ENCODE measurements around the gene TSKS. TPM values are rescaled to one million over a fixed set of nuclear protein-coding genes. Genes with fewer than 3 reads are reported as not detected.

The TSKS gene, protein sequence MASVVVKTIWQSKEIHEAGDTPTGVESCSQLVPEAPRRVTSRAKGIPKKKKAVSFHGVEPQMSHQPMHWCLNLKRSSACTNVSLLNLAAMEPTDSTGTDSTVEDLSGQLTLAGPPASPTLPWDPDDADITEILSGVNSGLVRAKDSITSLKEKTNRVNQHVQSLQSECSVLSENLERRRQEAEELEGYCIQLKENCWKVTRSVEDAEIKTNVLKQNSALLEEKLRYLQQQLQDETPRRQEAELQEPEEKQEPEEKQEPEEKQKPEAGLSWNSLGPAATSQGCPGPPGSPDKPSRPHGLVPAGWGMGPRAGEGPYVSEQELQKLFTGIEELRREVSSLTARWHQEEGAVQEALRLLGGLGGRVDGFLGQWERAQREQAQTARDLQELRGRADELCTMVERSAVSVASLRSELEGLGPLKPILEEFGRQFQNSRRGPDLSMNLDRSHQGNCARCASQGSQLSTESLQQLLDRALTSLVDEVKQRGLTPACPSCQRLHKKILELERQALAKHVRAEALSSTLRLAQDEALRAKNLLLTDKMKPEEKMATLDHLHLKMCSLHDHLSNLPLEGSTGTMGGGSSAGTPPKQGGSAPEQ
- 2.0 and 2.3 TPM in 2 replicates for total RNA-seq

DNA sequence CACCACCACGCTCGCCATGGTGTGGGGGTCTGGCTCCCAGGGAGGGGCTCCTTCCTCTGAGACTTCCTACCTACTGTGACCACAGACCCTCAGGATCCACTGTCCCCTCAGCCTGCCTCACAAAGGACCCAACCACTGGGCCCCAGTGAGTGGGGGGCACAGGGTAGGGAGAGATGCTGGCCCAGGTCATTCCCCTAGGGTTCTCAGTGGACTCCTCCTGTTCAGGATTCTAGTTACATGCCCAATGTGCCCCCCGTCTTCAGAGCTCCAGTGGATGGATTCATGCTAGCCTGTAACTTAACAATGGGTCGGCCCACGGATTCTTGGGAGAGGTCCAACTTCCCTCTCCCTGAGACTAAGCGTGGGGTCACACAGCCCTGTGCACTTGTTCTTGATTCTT lies at the start of gene TSKS:
TSS of gene TSKS (minus strand) at position 77 of the 400 bp plus-strand sequence. CDS start at position 18, 59 bp downstream.
- peak within 1 kb of the TSS; percentile 45 for H3K4me3 Mint-ChIP-seq (ENCODE audit: low read depth)
- no peaks in the 10 kb centered on the region for H3K9me3 Mint-ChIP-seq
- intact Hi-C loops (cut with micrococcal nuclease) = no loop called here
- H3K36me3 Mint-ChIP-seq (ENCODE audit: low read depth) = no peaks in the 10 kb centered on the region
- no peaks in the 10 kb centered on the region for H3K27me3 Mint-ChIP-seq (ENCODE audit: low read depth)
- H3K27ac Mint-ChIP-seq = peak within 1 kb of the TSS; percentile 59
- H3K4me1 Mint-ChIP-seq (ENCODE audit: low read depth) = peaks cover 14% of the 10 kb centered on the region
- DNase-seq (ENCODE audit: low spot score) = no peak

DNA sequence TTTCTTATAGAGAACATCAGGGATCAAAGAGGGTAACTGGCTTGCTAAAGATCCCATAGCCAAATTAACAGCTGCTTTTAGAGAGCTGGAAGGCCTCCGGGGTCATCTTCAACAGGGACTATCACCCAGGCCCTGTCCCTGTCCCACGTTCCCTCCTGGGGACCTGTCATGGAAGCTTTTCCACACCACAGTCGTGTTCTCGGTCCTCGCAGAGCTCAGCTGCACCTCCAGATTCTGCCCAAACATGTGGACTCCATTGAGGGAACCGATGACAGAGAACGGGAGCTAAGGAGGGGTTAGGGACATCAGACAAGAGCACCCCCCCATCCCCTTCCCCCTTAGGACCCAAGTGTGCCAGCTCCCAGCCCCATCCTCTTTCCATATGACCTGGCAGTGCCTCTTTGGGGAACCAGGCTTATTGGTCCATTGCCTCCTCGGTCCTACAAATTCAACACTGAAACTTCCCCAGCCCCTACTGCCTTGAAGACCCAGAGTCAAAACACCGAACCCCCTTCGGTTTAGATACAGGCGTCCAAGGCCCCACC lies 49.4 kb upstream of the TSKS start:
- Mint-ChIP-seq H3K4me3 (ENCODE audit: low read depth) (peak overlapping the region; percentile 88), H3K36me3 (ENCODE audit: low read depth) (peaks cover 3% of the 10 kb centered on the region), H3K27ac (peak overlapping the region; percentile 94), H3K4me1 (ENCODE audit: low read depth) (peaks cover 27% of the 10 kb centered on the region), H3K9me3 (no peaks in the 10 kb centered on the region), H3K27me3 (ENCODE audit: low read depth) (no peaks in the 10 kb centered on the region)
- no peak for DNase-seq (ENCODE audit: low spot score)
- intact Hi-C loops (cut with micrococcal nuclease) = loop anchor here (2.0 to 10.0 kb wide), 4 partner anchors 46 to 220 kb away; partner anchors contain the start of genes AKT1S1, AP2A1, BCL2L12 and IRF3

DNA sequence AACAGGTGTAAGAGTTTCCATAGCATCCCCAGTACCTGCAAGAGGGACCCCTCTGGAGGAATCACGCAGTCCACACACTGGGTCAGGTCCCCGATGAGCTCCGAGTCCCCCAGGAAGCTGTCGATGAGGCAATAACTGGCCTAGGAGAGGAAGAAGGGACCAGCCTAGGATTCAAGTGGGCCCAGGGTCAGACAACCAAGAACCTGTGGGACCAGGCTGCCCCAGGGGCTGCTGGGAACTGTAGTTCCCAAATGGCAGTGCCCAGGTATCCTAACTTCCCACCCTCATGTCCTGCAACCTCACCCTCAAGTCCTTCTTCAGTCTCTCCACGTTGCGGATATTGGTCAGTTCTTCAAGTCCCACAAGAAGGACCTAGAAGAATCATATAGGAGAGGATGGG lies 48.2 kb upstream of the TSKS start:
- intact Hi-C loops (cut with micrococcal nuclease) = loop anchor here (5.0 to 10.0 kb wide), 2 partner anchors 147 to 219 kb away; partner anchors contain the start of genes BCL2L12, IRF3 and PRR12
- no peak for DNase-seq (ENCODE audit: low spot score)
- Mint-ChIP-seq H3K4me3 (ENCODE audit: low read depth) (no peak overlapping the region), H3K36me3 (ENCODE audit: low read depth) (peaks cover 5% of the 10 kb centered on the region), H3K9me3 (no peaks in the 10 kb centered on the region), H3K27ac (no peak overlapping the region), H3K27me3 (ENCODE audit: low read depth) (no peaks in the 10 kb centered on the region), H3K4me1 (ENCODE audit: low read depth) (peaks cover 24% of the 10 kb centered on the region)

DNA sequence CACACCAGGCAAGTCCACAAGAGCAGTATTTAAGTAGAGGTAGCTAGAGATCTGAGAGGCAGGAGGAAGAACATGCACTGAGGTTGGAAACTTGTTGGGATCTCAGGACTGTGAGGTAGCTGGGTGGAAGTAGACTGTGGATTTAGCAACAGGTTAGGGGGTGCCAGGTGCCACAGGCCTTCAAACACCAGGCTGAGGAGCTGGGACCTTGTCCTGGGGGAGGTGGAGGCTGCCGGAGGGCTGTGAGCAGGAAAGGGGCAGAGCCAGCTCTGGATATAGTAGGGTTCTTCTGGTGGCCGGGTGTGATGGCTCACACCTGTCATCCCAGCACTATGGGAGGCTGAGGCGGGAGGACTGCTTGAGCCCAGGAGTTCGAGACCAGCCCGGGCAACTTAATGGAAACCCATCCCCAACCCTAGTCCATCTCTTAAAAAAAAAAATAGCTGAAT lies 46.9 kb upstream of the TSKS start:
- no peak for DNase-seq (ENCODE audit: low spot score)
- peaks cover 9% of the 10 kb centered on the region for H3K36me3 Mint-ChIP-seq (ENCODE audit: low read depth)
- no peak overlapping the region for H3K27ac Mint-ChIP-seq
- no peaks in the 10 kb centered on the region for H3K9me3 Mint-ChIP-seq
- peaks cover 24% of the 10 kb centered on the region for H3K4me1 Mint-ChIP-seq (ENCODE audit: low read depth)
- intact Hi-C loops (cut with micrococcal nuclease) = loop anchor here (5.0 to 10.0 kb wide), 2 partner anchors 145 to 218 kb away; partner anchors contain the start of genes BCL2L12, IRF3 and PRR12
- H3K27me3 Mint-ChIP-seq (ENCODE audit: low read depth) = no peaks in the 10 kb centered on the region
- H3K4me3 Mint-ChIP-seq (ENCODE audit: low read depth) = peak overlapping the region; percentile 89

DNA sequence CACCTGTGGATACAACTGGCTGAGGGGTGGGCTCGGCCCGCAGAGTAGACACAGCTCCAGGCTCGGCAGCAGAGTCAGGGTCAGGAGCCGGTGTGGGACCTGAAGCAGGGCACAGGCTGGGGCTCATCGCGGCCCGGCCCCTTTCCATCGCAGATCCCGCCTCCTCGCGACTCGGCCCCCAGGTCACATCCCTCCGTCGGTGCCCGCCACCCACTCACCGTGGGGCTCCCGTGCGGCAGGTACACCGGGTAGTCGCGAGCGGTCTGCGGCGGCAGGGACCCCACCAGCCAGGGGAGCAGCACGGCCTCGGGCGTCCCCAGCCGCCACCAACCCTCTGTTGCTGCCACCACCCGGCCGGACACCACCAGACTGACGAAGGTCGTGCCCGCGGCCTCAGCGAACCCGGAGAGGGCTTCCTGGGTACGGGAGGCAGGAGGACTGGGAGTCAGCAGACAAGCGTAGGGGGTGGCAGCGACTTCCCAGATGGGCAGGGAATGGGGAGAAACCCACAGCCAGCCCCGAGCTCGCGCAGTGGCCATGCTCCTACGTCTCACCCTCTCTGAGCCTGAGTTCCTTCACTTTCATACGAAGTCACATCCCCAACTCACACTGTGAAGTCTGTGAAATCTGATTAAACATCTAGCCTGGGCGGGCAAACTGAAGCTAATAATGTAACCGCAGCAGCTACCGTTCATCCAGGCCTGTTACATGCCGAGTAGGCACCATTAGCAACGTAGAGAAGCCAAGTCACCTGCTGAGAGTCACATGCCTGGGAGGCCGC lies 46.2 kb upstream of the TSKS start:
- DNase-seq (ENCODE audit: low spot score) = peak; percentile 29
- peak overlapping the region; percentile 78 for H3K27ac Mint-ChIP-seq
- H3K27me3 Mint-ChIP-seq (ENCODE audit: low read depth) = no peaks in the 10 kb centered on the region
- no peaks in the 10 kb centered on the region for H3K9me3 Mint-ChIP-seq
- peaks cover 24% of the 10 kb centered on the region for H3K4me1 Mint-ChIP-seq (ENCODE audit: low read depth)
- H3K36me3 Mint-ChIP-seq (ENCODE audit: low read depth) = peaks cover 9% of the 10 kb centered on the region
- intact Hi-C loops (cut with micrococcal nuclease) = no loop called here
- H3K4me3 Mint-ChIP-seq (ENCODE audit: low read depth) = peak overlapping the region; percentile 89

DNA sequence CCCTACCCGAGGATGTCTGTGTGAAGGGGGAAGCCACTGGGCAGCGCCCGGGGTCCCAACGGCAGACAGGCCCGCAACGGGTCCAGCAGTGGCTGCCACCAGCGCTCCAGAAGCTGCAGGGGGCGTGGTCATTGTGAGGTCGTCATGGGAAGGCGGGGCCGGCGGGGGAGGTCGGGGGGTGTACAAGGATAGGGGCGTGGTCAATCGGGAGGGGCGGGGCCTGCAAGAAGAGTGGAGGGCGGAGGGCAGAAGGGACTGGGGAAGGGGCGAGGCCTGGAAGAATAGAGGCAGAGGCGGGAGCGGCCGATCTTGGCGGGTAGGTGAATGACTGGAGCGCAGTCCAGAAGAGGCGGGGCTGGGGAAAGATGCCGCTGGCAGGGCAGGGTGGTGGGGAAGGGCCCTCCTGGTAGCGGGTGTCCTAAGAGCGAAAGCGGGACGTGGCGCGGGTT lies 45.6 kb upstream of the TSKS start:
- no peaks in the 10 kb centered on the region for H3K9me3 Mint-ChIP-seq
- peaks cover 10% of the 10 kb centered on the region for H3K36me3 Mint-ChIP-seq (ENCODE audit: low read depth)
- intact Hi-C loops (cut with micrococcal nuclease) = no loop called here
- no peaks in the 10 kb centered on the region for H3K27me3 Mint-ChIP-seq (ENCODE audit: low read depth)
- DNase-seq (ENCODE audit: low spot score) = peak; percentile 76
- H3K4me3 Mint-ChIP-seq (ENCODE audit: low read depth) = peak overlapping the region; percentile 89
- peak overlapping the region; percentile 78 for H3K27ac Mint-ChIP-seq
- peaks cover 24% of the 10 kb centered on the region for H3K4me1 Mint-ChIP-seq (ENCODE audit: low read depth)

DNA sequence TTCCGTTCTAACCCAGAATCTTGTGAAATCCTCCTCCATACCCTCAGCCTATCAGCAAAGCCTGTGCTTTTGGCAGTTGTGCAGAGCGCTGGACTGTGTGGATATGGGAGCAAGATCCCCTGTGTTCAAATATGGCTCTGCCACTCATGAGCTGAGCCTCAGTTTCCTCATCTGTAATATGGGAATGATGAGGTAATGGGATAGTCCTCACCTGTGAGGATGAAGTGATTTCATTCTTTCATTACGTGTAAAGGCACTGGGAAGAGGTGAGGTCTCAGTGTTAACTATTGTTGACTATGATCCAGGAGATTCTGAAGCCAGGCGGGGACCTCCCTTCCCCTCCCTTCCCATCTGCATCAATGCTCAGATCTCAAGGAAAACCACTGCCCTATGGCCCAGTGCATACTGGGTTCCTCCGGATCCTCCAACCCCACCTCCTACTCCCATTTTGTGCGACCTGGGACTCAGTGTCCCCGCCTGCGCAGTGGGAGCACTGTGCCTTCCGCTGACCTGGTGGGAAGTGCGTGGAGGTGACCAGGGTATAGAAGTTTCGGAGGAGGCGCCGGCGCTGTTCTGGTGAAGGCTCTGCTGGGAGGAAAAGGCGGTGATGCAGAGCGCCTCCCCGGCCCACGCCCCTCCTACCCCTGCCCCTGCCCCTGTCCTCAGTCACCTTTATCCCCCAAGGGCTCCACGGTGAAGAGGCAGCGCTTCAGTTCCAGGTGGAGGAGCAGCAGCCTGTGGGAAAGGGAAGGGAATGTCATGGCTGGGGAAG lies 45.0 kb upstream of the TSKS start:
- H3K36me3 Mint-ChIP-seq (ENCODE audit: low read depth) = peaks cover 16% of the 10 kb centered on the region

DNA sequence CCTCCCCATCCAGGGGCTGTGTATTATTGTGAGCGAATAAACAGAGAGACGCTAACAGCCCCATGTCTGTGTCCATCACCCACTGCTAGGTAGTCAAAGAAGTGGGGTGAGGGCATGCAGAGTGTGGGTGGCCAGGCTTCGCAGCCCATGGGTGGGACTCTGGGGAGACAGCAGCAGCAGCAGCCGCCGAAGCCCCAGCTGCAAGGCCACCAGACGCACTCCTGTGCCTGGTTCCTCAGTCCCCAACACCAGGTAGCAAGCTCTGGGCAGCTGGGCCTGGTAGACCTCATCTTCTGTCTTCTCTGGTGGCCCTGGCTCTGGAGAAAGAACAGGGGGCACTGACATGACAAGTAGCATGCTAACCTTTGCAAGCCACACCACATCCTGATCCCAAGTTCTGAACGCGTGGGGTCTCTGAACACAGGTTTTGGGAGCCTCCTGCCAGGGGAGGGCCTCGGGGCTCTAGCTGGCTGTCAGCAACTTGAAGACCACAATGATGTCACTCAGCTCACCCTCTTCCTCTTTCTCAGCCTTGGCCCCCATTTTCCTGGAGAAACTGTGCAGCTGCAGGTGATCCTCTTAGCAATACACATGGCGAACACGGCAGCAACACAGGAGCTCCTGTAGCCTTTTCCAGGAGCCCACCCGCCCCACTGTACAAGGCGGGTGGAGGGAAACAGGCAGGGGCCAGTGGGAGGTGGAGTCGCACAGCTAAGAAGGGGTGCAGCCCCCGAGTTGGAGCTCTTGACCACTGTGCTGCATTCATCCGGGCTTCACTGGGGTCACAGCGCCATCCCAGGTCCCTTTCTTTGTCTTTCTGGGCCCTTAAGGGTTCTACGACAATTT lies 44.2 kb upstream of the TSKS start:
- Mint-ChIP-seq H3K4me3 (ENCODE audit: low read depth) (no peak overlapping the region), H3K9me3 (no peaks in the 10 kb centered on the region)
- no peak for DNase-seq (ENCODE audit: low spot score)

More for the DNA sequence above, 45.0 kb upstream of the TSKS start:
- no peaks in the 10 kb centered on the region for H3K9me3 Mint-ChIP-seq
- peak overlapping the region; percentile 78 for H3K27ac Mint-ChIP-seq
- intact Hi-C loops (cut with micrococcal nuclease) = no loop called here
- H3K4me3 Mint-ChIP-seq (ENCODE audit: low read depth) = peak overlapping the region; percentile 49
- no peaks in the 10 kb centered on the region for H3K27me3 Mint-ChIP-seq (ENCODE audit: low read depth)
- H3K4me1 Mint-ChIP-seq (ENCODE audit: low read depth) = peaks cover 21% of the 10 kb centered on the region
- DNase-seq (ENCODE audit: low spot score) = no peak

DNA sequence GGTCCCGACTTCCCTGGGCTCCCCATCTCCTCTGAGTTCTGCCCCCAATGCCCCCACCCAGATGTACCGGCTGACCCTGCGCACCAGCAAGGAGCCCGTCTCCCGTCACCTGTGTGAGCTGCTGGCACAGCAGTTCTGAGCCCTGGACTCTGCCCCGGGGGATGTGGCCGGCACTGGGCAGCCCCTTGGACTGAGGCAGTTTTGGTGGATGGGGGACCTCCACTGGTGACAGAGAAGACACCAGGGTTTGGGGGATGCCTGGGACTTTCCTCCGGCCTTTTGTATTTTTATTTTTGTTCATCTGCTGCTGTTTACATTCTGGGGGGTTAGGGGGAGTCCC lies 43.5 kb upstream of the TSKS start:
- no peak overlapping the region for H3K27ac Mint-ChIP-seq

More for the DNA sequence above, 44.2 kb upstream of the TSKS start:
- no peaks in the 10 kb centered on the region for H3K27me3 Mint-ChIP-seq (ENCODE audit: low read depth)
- H3K36me3 Mint-ChIP-seq (ENCODE audit: low read depth) = peaks cover 22% of the 10 kb centered on the region
- no peak overlapping the region for H3K27ac Mint-ChIP-seq
- H3K4me1 Mint-ChIP-seq (ENCODE audit: low read depth) = peaks cover 15% of the 10 kb centered on the region
- intact Hi-C loops (cut with micrococcal nuclease) = no loop called here

DNA sequence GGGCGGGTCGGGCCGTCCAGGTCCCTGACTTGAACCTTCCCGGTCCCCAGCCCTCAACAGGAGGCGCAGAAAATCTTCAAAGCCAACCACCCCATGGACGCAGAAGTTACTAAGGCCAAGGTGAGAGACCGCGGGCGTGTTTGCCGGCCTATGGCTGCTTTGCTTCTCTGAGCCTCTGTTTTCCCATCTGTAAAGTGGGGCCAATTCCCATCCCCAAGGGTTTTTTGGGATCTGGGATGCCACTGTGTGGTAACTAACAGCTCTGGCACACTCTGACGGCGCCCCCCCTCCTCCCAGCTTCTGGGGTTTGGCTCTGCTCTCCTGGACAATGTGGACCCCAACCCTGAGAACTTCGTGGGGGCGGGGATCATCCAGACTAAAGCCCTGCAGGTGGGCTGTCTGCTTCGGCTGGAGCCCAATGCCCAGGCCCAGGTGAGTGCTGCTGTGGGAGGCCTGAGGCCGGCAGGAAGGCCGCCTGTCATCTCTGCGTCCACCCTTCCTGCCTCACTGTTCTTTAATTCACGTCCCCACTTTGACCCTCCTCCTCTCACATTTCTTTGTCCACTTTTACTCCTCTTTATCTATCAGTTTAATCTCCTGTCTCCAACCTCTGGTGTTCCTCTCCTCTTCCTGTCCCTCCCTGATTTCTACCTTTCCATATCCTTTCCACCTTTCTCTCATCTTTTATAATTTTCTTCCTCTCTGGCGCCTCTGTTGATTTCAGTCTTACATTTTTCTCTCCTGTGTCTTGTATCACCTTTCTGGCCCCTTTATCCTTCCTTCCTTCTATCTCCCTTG lies 42.9 kb upstream of the TSKS start:
- H3K4me3 Mint-ChIP-seq (ENCODE audit: low read depth) = no peak overlapping the region
- no peak for DNase-seq (ENCODE audit: low spot score)
- no peaks in the 10 kb centered on the region for H3K27me3 Mint-ChIP-seq (ENCODE audit: low read depth)
- H3K36me3 Mint-ChIP-seq (ENCODE audit: low read depth) = peaks cover 26% of the 10 kb centered on the region
- H3K27ac Mint-ChIP-seq = peak overlapping the region; percentile 13
- intact Hi-C loops (cut with micrococcal nuclease) = no loop called here
- H3K4me1 Mint-ChIP-seq (ENCODE audit: low read depth) = peaks cover 10% of the 10 kb centered on the region
- H3K9me3 Mint-ChIP-seq = no peaks in the 10 kb centered on the region

More for the DNA sequence above, 43.5 kb upstream of the TSKS start:
- intact Hi-C loops (cut with micrococcal nuclease) = no loop called here
- peaks cover 24% of the 10 kb centered on the region for H3K36me3 Mint-ChIP-seq (ENCODE audit: low read depth)
- no peaks in the 10 kb centered on the region for H3K9me3 Mint-ChIP-seq
- no peak for DNase-seq (ENCODE audit: low spot score)
- H3K27me3 Mint-ChIP-seq (ENCODE audit: low read depth) = no peaks in the 10 kb centered on the region
- H3K4me3 Mint-ChIP-seq (ENCODE audit: low read depth) = no peak overlapping the region
- H3K4me1 Mint-ChIP-seq (ENCODE audit: low read depth) = peaks cover 10% of the 10 kb centered on the region

DNA sequence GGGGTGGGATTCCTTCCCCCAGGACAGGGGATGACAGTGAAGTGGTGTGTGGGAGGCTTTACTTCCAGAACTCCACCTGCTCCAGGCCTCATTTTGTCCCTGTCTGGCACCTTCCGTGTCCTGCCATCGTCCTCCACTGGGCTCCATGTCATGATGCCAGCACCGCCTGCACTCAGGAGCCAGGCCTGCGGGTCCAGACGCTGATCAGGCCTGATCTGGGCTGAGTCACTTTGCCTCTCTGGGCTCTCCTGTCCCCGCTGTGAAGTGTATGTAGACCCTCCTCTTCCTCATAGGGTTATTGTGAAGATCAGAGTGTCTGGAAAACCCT lies 40.4 kb upstream of the TSKS start:
- intact Hi-C loops (cut with micrococcal nuclease) = no loop called here
- Mint-ChIP-seq H3K36me3 (ENCODE audit: low read depth) (peaks cover 42% of the 10 kb centered on the region), H3K4me1 (ENCODE audit: low read depth) (peaks cover 2% of the 10 kb centered on the region), H3K9me3 (no peaks in the 10 kb centered on the region), H3K4me3 (ENCODE audit: low read depth) (no peak overlapping the region), H3K27me3 (ENCODE audit: low read depth) (no peaks in the 10 kb centered on the region), H3K27ac (no peak overlapping the region)
- DNase-seq (ENCODE audit: low spot score) = no peak

Measured in activated T-helper 2 cell treated with anti-CD3 and anti-CD28 coated beads, Interferon-gamma antibody, Interleukin-2, Interleukin-4, amounts not matched to agents 10 μg/mL and 5 μg/mL and 100 μg/mL, durations not matched to agents 14 hours and 24 hours and 36 hours (primary cell).